GM23338 (cell line): ENCODE data around the gene PPP1R3E.

Source experiments
- CTCF ChIP-seq, 2 experiments: fragments of 200-600 bp in 1 of 2; sonication (generic) in 1 of 2; conservative IDR thresholded peaks; 2 replicates each; pipeline versions ENCODE4 v1.5.1 to v1.6.1; 2016 to 2017; ENCODE audit warnings: antibody characterized with exemption in 2 of 2, low read depth in 2 of 2, mild to moderate bottlenecking in 2 of 2, moderate library complexity in 1 of 2
- EZH2 ChIP-seq: fragments of 200-600 bp; sonication (generic); IDR thresholded peaks from one replicate; pipeline ENCODE4 v1.8.0; 2017; ENCODE audit warnings: antibody characterized with exemption, mild to moderate bottlenecking, low read depth; ENCODE audit not compliant: unreplicated experiment

- no peak for TF ChIP-seq CTCF (conservative IDR thresholded peaks at IDR 0.05; ENCODE audit: low read depth in 2 of 2)
- no peak for TF ChIP-seq EZH2
These were observed 4.5 kb upstream of the PPP1R3E start for GRCh38 chr14:23307146-23307530.
